H1 (cell line): ENCODE results near the gene DNAJC5G. TPM values are rescaled to one million over a fixed set of nuclear protein-coding genes. Genes with fewer than 3 reads are reported as not detected.

Experiments used
- CTCF ChIA-PET: fragments of 300-600 bp; sonication (Branson Sonifier 250); formaldehyde crosslinking; loops from one replicate; lab custom pipeline; 2021; ENCODE audit not compliant: partially characterized antibody; lab: Charles Lee
- POLR2A ChIA-PET: fragments of 300-600 bp; sonication (Branson Sonifier 250); formaldehyde crosslinking; loops from one replicate; lab custom pipeline; 2021; ENCODE audit warnings: inconsistent platforms; ENCODE audit not compliant: partially characterized antibody; lab: Charles Lee
- DNase-seq, 2 experiments: peaks; one replicate each; pipeline versions ENCODE4 v3.0.0 to v3.0.0-alpha.2; 2010 to 2022; ENCODE audit warnings: low spot score in 2 of 2, low read depth in 1 of 2, mixed read lengths in 1 of 2
- FAIRE-seq: peaks from 2 replicates; lab custom pipeline; 2011; peaks lifted over from hg19 to GRCh38; lab: Jason Lieb, UNC
- H2AFZ ChIP-seq: 2 replicates; pipeline ENCODE4 v1.8.1; 2012; ENCODE audit warnings: low read length, inconsistent platforms
- H2AK5ac ChIP-seq: 2 replicates; pipeline ENCODE4 v1.6.1; 2013; ENCODE audit warnings: low read depth, low read length
- H2BK120ac ChIP-seq: replicated peaks from 2 replicates; pipeline ENCODE3; 2013; ENCODE audit warnings: low read depth, low read length, inconsistent platforms
- H2BK12ac ChIP-seq: 2 replicates; pipeline ENCODE4 v1.6.1; 2013; ENCODE audit warnings: low read depth, low read length
- H2BK15ac ChIP-seq: 2 replicates; pipeline ENCODE4 v1.6.1; 2013; ENCODE audit warnings: low read length
- H2BK20ac ChIP-seq: 2 replicates; pipeline ENCODE4 v1.6.1; 2013; ENCODE audit warnings: low read length
- H2BK5ac ChIP-seq: 2 replicates; pipeline ENCODE4 v1.6.1; 2013; ENCODE audit warnings: low read depth, low read length
- H3K14ac ChIP-seq: 2 replicates; pipeline ENCODE4 v1.6.1; 2013; ENCODE audit warnings: inconsistent platforms; ENCODE audit not compliant: insufficient read length
- H3K18ac ChIP-seq: 2 replicates; pipeline ENCODE4 v1.6.1; 2013; ENCODE audit warnings: low read length; ENCODE audit errors: extremely low read depth
- H3K23ac ChIP-seq: 2 replicates; pipeline ENCODE4 v1.6.1; 2013; ENCODE audit warnings: inconsistent platforms; ENCODE audit not compliant: insufficient read length
- H3K23me2 ChIP-seq: 2 replicates; pipeline ENCODE4 v1.6.1; 2013; ENCODE audit warnings: low read depth, low read length
- H3K27ac ChIP-seq: 2 replicates; pipeline ENCODE4 v1.6.1; 2011; ENCODE audit warnings: low read depth, low read length, inconsistent platforms
- H3K27me3 ChIP-seq, 4 experiments: replicated peaks in 1 of 4; 1 replicate in 1 of 4; 2 replicates in 3 of 4; pipeline versions ENCODE4 v1.6.1 to v1.8.1; 2011 to 2013; ENCODE audit warnings: low read length in 3 of 4, mild to moderate bottlenecking in 3 of 4, inconsistent platforms in 2 of 4, mixed read lengths in 2 of 4, moderate library complexity in 1 of 4; ENCODE audit not compliant: control insufficient read depth in 3 of 4, insufficient read depth in 3 of 4; ENCODE audit errors: extremely low read depth in 1 of 4
- H3K36me3 ChIP-seq, 4 experiments: 2 replicates each; pipeline versions ENCODE4 v1.6.1 to v1.8.1; 2011 to 2013; ENCODE audit warnings: mild to moderate bottlenecking in 4 of 4, low read length in 3 of 4, moderate library complexity in 2 of 4, control low read depth in 1 of 4, inconsistent platforms in 1 of 4; ENCODE audit not compliant: insufficient read depth in 4 of 4, control insufficient read depth in 2 of 4
- H3K4ac ChIP-seq: replicated peaks from 2 replicates; pipeline ENCODE3; 2013; ENCODE audit warnings: low read length, low read depth, mixed read lengths, inconsistent platforms; ENCODE audit not compliant: insufficient read length
- H3K4me1 ChIP-seq, 4 experiments: replicated peaks in 1 of 4; 1 replicate in 1 of 4; 2 replicates in 3 of 4; pipeline versions ENCODE4 v1.6.1 to v1.8.1; 2011 to 2013; ENCODE audit warnings: low read length in 3 of 4, inconsistent platforms in 2 of 4, mixed read lengths in 1 of 4; ENCODE audit not compliant: insufficient read depth in 4 of 4, control insufficient read depth in 3 of 4
- H3K4me2 ChIP-seq, 2 experiments: 2 replicates each; pipeline versions ENCODE4 v1.6.1 to v1.8.1; 2011 to 2013; ENCODE audit warnings: low read depth in 2 of 2, low read length in 2 of 2, control low read depth in 1 of 2, inconsistent platforms in 1 of 2, mild to moderate bottlenecking in 1 of 2; ENCODE audit not compliant: insufficient read depth in 1 of 2
- H3K4me3 ChIP-seq, 4 experiments: fragments of 200-600, 300-600 bp in 1 of 4; sonication (generic), shearing (Covaris generic), sonication (Bioruptor Twin) in 1 of 4; 2 replicates each; pipeline versions ENCODE4 v1.5.1 to v1.8.1; 2011 to 2016; ENCODE audit warnings: low read length in 4 of 4, low read depth in 3 of 4, control low read depth in 2 of 4, inconsistent platforms in 2 of 4, mild to moderate bottlenecking in 2 of 4, mixed read lengths in 1 of 4, moderate library complexity in 1 of 4; ENCODE audit not compliant: insufficient read depth in 2 of 4; ENCODE audit errors: extremely low read depth in 1 of 4
- H3K56ac ChIP-seq: replicated peaks from 2 replicates; pipeline ENCODE3; 2013; ENCODE audit warnings: low read depth, mild to moderate bottlenecking, mixed read lengths, low read length, inconsistent platforms; ENCODE audit not compliant: insufficient read length
- H3K79me1 ChIP-seq: 2 replicates; pipeline ENCODE4 v1.6.1; 2013; ENCODE audit warnings: low read depth, low read length, control low read depth
- H3K79me2 ChIP-seq, 2 experiments: 2 replicates each; pipeline versions ENCODE4 v1.6.1 to v1.8.1; 2012 to 2013; ENCODE audit warnings: low read length in 2 of 2, mild to moderate bottlenecking in 2 of 2, inconsistent platforms in 1 of 2; ENCODE audit not compliant: insufficient read depth in 2 of 2, control insufficient read depth in 1 of 2
- H3K9ac ChIP-seq, 4 experiments: replicated peaks in 1 of 4; 1 replicate in 1 of 4; 2 replicates in 3 of 4; pipeline versions ENCODE4 v1.6.1 to v1.8.1; 2011 to 2013; ENCODE audit warnings: low read depth in 3 of 4, low read length in 3 of 4, control low read depth in 2 of 4, mild to moderate bottlenecking in 2 of 4, moderate library complexity in 2 of 4, inconsistent platforms in 1 of 4; ENCODE audit errors: extremely low read depth in 1 of 4
- H3K9me3 ChIP-seq, 2 experiments: 2 replicates each; pipeline versions ENCODE4 v1.6.1 to v1.8.1; 2012 to 2013; ENCODE audit warnings: mild to moderate bottlenecking in 2 of 2, moderate library complexity in 2 of 2, control low read depth in 1 of 2, inconsistent platforms in 1 of 2, low read depth in 1 of 2, low read length in 1 of 2, mixed read lengths in 1 of 2; ENCODE audit not compliant: insufficient read depth in 2 of 2
- H4K20me1 ChIP-seq, 2 experiments: replicated peaks in 1 of 2; 2 replicates each; pipeline versions ENCODE3 to v1.8.1; 2011 to 2013; ENCODE audit warnings: inconsistent platforms in 2 of 2, low read length in 2 of 2, mild to moderate bottlenecking in 1 of 2; ENCODE audit not compliant: insufficient read depth in 2 of 2, control insufficient read depth in 1 of 2
- H4K5ac ChIP-seq: 2 replicates; pipeline ENCODE4 v1.6.1; 2013; ENCODE audit warnings: low read length, low read depth, mixed read lengths, inconsistent platforms; ENCODE audit not compliant: insufficient read length
- H4K8ac ChIP-seq: 2 replicates; pipeline ENCODE4 v1.8.0; 2013; ENCODE audit warnings: mild to moderate bottlenecking, moderate library complexity, low read length, inconsistent platforms; ENCODE audit not compliant: insufficient read depth; ENCODE audit errors: extremely low read depth
- H4K91ac ChIP-seq: replicated peaks from 2 replicates; pipeline ENCODE3; 2013; ENCODE audit warnings: low read length, mixed read lengths, inconsistent platforms; ENCODE audit not compliant: insufficient read length
- ATF2 ChIP-seq: IDR thresholded peaks from 2 replicates; pipeline ENCODE4 v1.6.1; 2012; ENCODE audit warnings: low read length, inconsistent platforms
- GABPA ChIP-seq: IDR thresholded peaks from 2 replicates; pipeline ENCODE4 v1.6.1; 2011; ENCODE audit warnings: mild to moderate bottlenecking, low read length, moderate library complexity, borderline replicate concordance; ENCODE audit not compliant: insufficient read depth
- HDAC6 ChIP-seq: IDR thresholded peaks from one replicate; pipeline ENCODE4 v1.7.1; 2012; ENCODE audit warnings: low read depth, mild to moderate bottlenecking, inconsistent platforms, low read length, moderate library complexity
- SRF ChIP-seq: IDR thresholded peaks from 2 replicates; pipeline ENCODE4 v1.6.1; 2011; ENCODE audit warnings: mild to moderate bottlenecking, low read depth, low read length, moderate library complexity
- TAF1 ChIP-seq: IDR thresholded peaks from 2 replicates; pipeline ENCODE4 v1.6.1; 2011; ENCODE audit warnings: mild to moderate bottlenecking, low read depth, low read length
- WGBS, 2 experiments: shearing (Covaris generic) in 1 of 2; methylation state at CpG; one replicate each; pipeline versions ENCODE4 v1.1.6 to v1.1.7; 2013 to 2015; ENCODE audit warnings: low lambda C conversion rate in 2 of 2, mixed read lengths in 2 of 2, inconsistent platforms in 1 of 2, low coverage in 1 of 2, missing lambda C conversion rate in 1 of 2; ENCODE audit not compliant: insufficient replicate concordance in 2 of 2, insufficient coverage in 1 of 2, insufficient read length in 1 of 2; ENCODE audit errors: extremely low coverage in 1 of 2, missing lambda C conversion rate in 1 of 2; 5-methylcytosine and 5-hydroxymethylcytosine counted together
- polyA plus RNA-seq, 7 experiments: library from polyadenylated mRNA; depleted of rRNA in 3 of 7; stranded (reverse) in 5 of 7; unstranded in 2 of 7; fragments of >200 nt in 5 of 7; fragments of 200-250 nt in 2 of 7; gene quantifications; 1 replicate in 5 of 7; 2 replicates in 1 of 7; 4 replicates in 1 of 7; pipeline versions ENCODE4 v1.2.1 to v1.2.3, GENCODE V29; 2011 to 2013; ENCODE audit warnings: missing spikeins in 2 of 7, mixed read lengths in 2 of 7
- total RNA-seq: library from RNA; stranded (reverse); fragmentation: NEBNext Ultra II Directional; extraction: Animal tissue kit (Norgen Biotek cat#: 25700); gene quantifications from 2 replicates; pipeline ENCODE4 v1.2.1, GENCODE V29; 2021

The DNAJC5G gene
- total and polyA plus RNA-seq, 2 of the 8 experiments (the other 6 are each of a cell fraction or from before 2014, with no cell fraction given) = 0.83 to 1.4 TPM

GRCh38 chr2:27258051-27258450 is 17.2 kb upstream of the DNAJC5G start:
- FAIRE-seq (no peak), DNase-seq (no peak)
- H4K91ac ChIP-seq = no peak overlapping the region
- no peaks in the 10 kb centered on the region for H3K79me1 ChIP-seq
- no peak overlapping the region for H3K4me2 ChIP-seq
- no peak overlapping the region for H2AFZ ChIP-seq
- peaks cover 6% of the 10 kb centered on the region; the same call in 1 of the 2 replicates for H3K23me2 ChIP-seq
- H4K20me1 ChIP-seq = peaks cover 0 to 11% of the 10 kb centered on the region in 2 experiments
- peaks cover 0 to 8% (median 5%) of the 10 kb centered on the region in 4 experiments; a peak in 5 of 7 replicates for H3K4me1 ChIP-seq
- H3K23ac ChIP-seq = no peak overlapping the region
- H3K79me2 ChIP-seq = peaks cover 0 to 2% of the 10 kb centered on the region in 2 experiments; a peak in 1 of 4 replicates
- no peaks in the 10 kb centered on the region for H3K36me3 ChIP-seq
- no peaks in the 10 kb centered on the region for H3K9me3 ChIP-seq
- H3K4me3 ChIP-seq = no peak overlapping the region
- no peak overlapping the region for H3K18ac ChIP-seq
- peaks cover 15 to 32% (median 25%) of the 10 kb centered on the region in 4 experiments for H3K27me3 ChIP-seq
- H4K8ac ChIP-seq = no peak overlapping the region
- H4K5ac ChIP-seq = no peak overlapping the region
- H2BK15ac ChIP-seq = no peak overlapping the region
- no peak overlapping the region for H3K9ac ChIP-seq
- no peak overlapping the region for H3K56ac ChIP-seq
- no peak overlapping the region for H2BK20ac ChIP-seq
- no peak overlapping the region for H3K14ac ChIP-seq
- TF ChIP-seq SRF = no peak
- TF ChIP-seq ATF2 = no peak
- TF ChIP-seq TAF1 = no peak
- no peak for TF ChIP-seq GABPA
- no peak for TF ChIP-seq HDAC6
- H3K4ac ChIP-seq = no peak overlapping the region
- POLR2A ChIA-PET = interaction anchor here (5.8 to 32.6 kb wide), 2 partner anchors 11 to 29 kb away, joined by 51 to 835 read pairs; partner anchors contain the start of gene CAD
- no peak overlapping the region for H2BK12ac ChIP-seq
- H2BK5ac ChIP-seq = no peak overlapping the region
- H2BK120ac ChIP-seq = no peak overlapping the region
- CTCF ChIA-PET = interaction anchor here (0.7 to 5.6 kb wide), 6 partner anchors 15 to 47 kb away, joined by 3 to 64 read pairs (median 4); partner anchors contain the start of gene TRIM54
- H2AK5ac ChIP-seq = no peak overlapping the region
- 92% methylated on average over 7 of the region's 8 CpGs; no CpG with 5 or more reads in 1 of the 2 experiments for WGBS, 2 experiments
- H3K27ac ChIP-seq = no peak overlapping the region
